HepG2 (cell line): Measurements from ENCODE around the gene RIPK3. TPM values are rescaled to one million over a fixed set of nuclear protein-coding genes. Genes with fewer than 3 reads are reported as not detected.

ENCODE experiments used
- ATAC-seq: fragments of 200-7000 bp; cut with Tn5 transposase; 3 replicates; pipeline ENCODE4 v1.9.1; 2020; ENCODE audit warnings: mild to moderate bottlenecking, moderate library complexity
- BruUV-seq: library from RNA; stranded (reverse); fragments of 400-500 nt; replicated peaks from 2 replicates; lab custom pipeline; 2021; lab: Mats Ljungman, UMichigan
- CTCF ChIA-PET: fragments of 300-600 bp; formaldehyde crosslinking; extraction: SDS; loops from one replicate; lab custom pipeline; 2021; ENCODE audit warnings: low total read pairs, inconsistent platforms, low intra/inter-chr PET ratio; lab: Yijun Ruan, JAX
- POLR2A ChIA-PET: fragments of 350-600 bp; sonication (Branson Sonifier 250); formaldehyde crosslinking; loops from one replicate; lab custom pipeline; 2020; ENCODE audit warnings: antibody characterized with exemption, inconsistent platforms; lab: Yijun Ruan, JAX
- DNase-seq: peaks from one replicate; pipeline ENCODE4 v3.0.0-alpha.2; 2015; ENCODE audit warnings: low spot score
- FAIRE-seq: peaks from 3 replicates; lab custom pipeline; 2011; peaks lifted over from hg19 to GRCh38; lab: Jason Lieb, UNC
- H2AFZ ChIP-seq: one replicate; pipeline ENCODE4 v1.6.1; 2011; ENCODE audit warnings: low read length, inconsistent platforms
- H3K27ac ChIP-seq: fragments of 300-600 bp; 3 replicates; pipeline ENCODE4 v1.8.0; 2011; ENCODE audit warnings: mixed run types, mild to moderate bottlenecking, mixed read lengths, low read length, inconsistent platforms; ENCODE audit not compliant: insufficient read depth; ENCODE audit errors: extremely low read length
- H3K27me3 ChIP-seq, 2 experiments: fragments of 200-600 bp in 1 of 2; 2 replicates in 1 of 2; 3 replicates in 1 of 2; pipeline versions ENCODE4 v1.6.0 to v1.8.0; 2011; ENCODE audit warnings: low read length in 2 of 2, mild to moderate bottlenecking in 2 of 2, moderate library complexity in 2 of 2, inconsistent platforms in 1 of 2; ENCODE audit not compliant: insufficient read depth in 2 of 2, control insufficient read depth in 1 of 2
- H3K36me3 ChIP-seq, 2 experiments: fragments of 200-600 bp in 1 of 2; replicated peaks in 1 of 2; 2 replicates in 1 of 2; 3 replicates in 1 of 2; pipeline versions ENCODE4 v1.5.1 to v1.8.0; 2011; ENCODE audit warnings: low read length in 2 of 2, inconsistent platforms in 1 of 2; ENCODE audit not compliant: insufficient read depth in 2 of 2, control insufficient read depth in 1 of 2
- H3K4me1 ChIP-seq: 2 replicates; pipeline ENCODE4 v1.5.1; 2012; ENCODE audit warnings: low read length, inconsistent platforms; ENCODE audit not compliant: insufficient read depth
- H3K4me2 ChIP-seq: 2 replicates; pipeline ENCODE4 v1.6.0; 2011; ENCODE audit warnings: low read depth, low read length, inconsistent platforms
- H3K4me3 ChIP-seq, 3 experiments: fragments of 200-600 bp in 1 of 3; sonication (generic), shearing (Covaris generic) in 1 of 3; replicated peaks in 1 of 3; 2 replicates each; pipeline ENCODE4 v1.5.1; 2011 to 2016; ENCODE audit warnings: low read length in 3 of 3, inconsistent platforms in 2 of 3, low read depth in 2 of 3, mild to moderate bottlenecking in 2 of 3, control low read depth in 1 of 3, mixed read lengths in 1 of 3; ENCODE audit not compliant: insufficient read depth in 1 of 3
- H3K79me2 ChIP-seq: one replicate; pipeline ENCODE4 v1.6.1; 2011; ENCODE audit warnings: low read length, inconsistent platforms; ENCODE audit not compliant: insufficient read depth
- H3K9ac ChIP-seq: 2 replicates; pipeline ENCODE4 v1.6.0; 2011; ENCODE audit warnings: mild to moderate bottlenecking, low read depth, low read length, inconsistent platforms; ENCODE audit not compliant: insufficient read depth
- H3K9me3 ChIP-seq: 2 replicates; pipeline ENCODE4 v1.5.1; 2012; ENCODE audit warnings: mild to moderate bottlenecking, low read length
- H4K20me1 ChIP-seq: 2 replicates; pipeline ENCODE4 v1.6.0; 2011; ENCODE audit warnings: inconsistent platforms, mild to moderate bottlenecking, low read length, moderate library complexity; ENCODE audit not compliant: insufficient read depth
- ATAD3A ChIP-seq: sonication (generic); formaldehyde crosslinking; IDR thresholded peaks from 2 replicates; pipeline ENCODE4 v1.4.0; 2020; ENCODE audit warnings: missing genetic modification reagents
- CCDC6 ChIP-seq: sonication (generic); formaldehyde crosslinking; IDR thresholded peaks from 2 replicates; pipeline ENCODE4 v1.8.1; 2022; ENCODE audit warnings: mild to moderate bottlenecking, missing genetic modification reagents, moderate library complexity
- DMAP1 ChIP-seq: IDR thresholded peaks from 2 replicates; pipeline ENCODE4 v1.6.1; 2016
- FOXM1 ChIP-seq: sonication (generic); formaldehyde crosslinking; IDR thresholded peaks from 2 replicates; pipeline ENCODE4 v1.5.0; 2020; ENCODE audit warnings: missing genetic modification reagents
- HNF1A ChIP-seq, 2 experiments: sonication (generic) in 1 of 2; formaldehyde crosslinking in 1 of 2; IDR thresholded peaks; 2 replicates each; pipeline versions ENCODE4 v1.4.0 to v1.6.1; 2016 to 2020; ENCODE audit warnings: borderline replicate concordance in 1 of 2, low read depth in 1 of 2, mild to moderate bottlenecking in 1 of 2, missing genetic modification reagents in 1 of 2
- SIN3A ChIP-seq: IDR thresholded peaks from 2 replicates; pipeline ENCODE4 v1.6.1; 2011; ENCODE audit warnings: low read depth, mild to moderate bottlenecking, control low read depth, low read length, borderline replicate concordance
- U2AF1 ChIP-seq: fragments of 200-400 bp; formaldehyde crosslinking; optimal IDR thresholded peaks from 2 replicates; pipeline ENCODE3; 2017; ENCODE audit warnings: mild to moderate bottlenecking, low read depth, low read length
- ZBTB33 ChIP-seq: sonication (generic); formaldehyde crosslinking; IDR thresholded peaks from 2 replicates; pipeline ENCODE4 v1.4.0; 2020; ENCODE audit warnings: missing genetic modification reagents
- ZNF431 ChIP-seq: sonication (generic); formaldehyde crosslinking; IDR thresholded peaks from 2 replicates; pipeline ENCODE4 v1.9.0; 2022; ENCODE audit warnings: missing genetic modification reagents, low read depth, mild to moderate bottlenecking, borderline replicate concordance
- ZNF446 ChIP-seq: sonication (generic); formaldehyde crosslinking; IDR thresholded peaks from 2 replicates; pipeline ENCODE4 v1.5.0; 2020; ENCODE audit warnings: mild to moderate bottlenecking, missing genetic modification reagents
- ZNF883 ChIP-seq: sonication (generic); formaldehyde crosslinking; IDR thresholded peaks from 2 replicates; pipeline ENCODE4 v1.5.1; 2020; ENCODE audit warnings: mild to moderate bottlenecking, missing genetic modification reagents; ENCODE audit errors: not compliant biosample characterization
- WGBS: methylation state at CpG from one replicate; pipeline ENCODE4 v1.1.6; 2017; ENCODE audit warnings: low lambda C conversion rate; 5-methylcytosine and 5-hydroxymethylcytosine counted together
- in situ Hi-C: cut with HindIII; loops from 2 replicates; pipeline ENCODE4 v1.10.0; 2017; ENCODE audit warnings: low pct_unique_long_range_greater_than_20kb; ENCODE audit not compliant: extremely low pct_ligation_motif_present
- intact Hi-C: fragments of 100-400 bp; cut with micrococcal nuclease; formaldehyde crosslinking; loops from one replicate; pipeline ENCODE4 v1.10.0; 2022; ENCODE audit not compliant: unreplicated experiment
- polyA plus RNA-seq, 8 experiments: library from polyadenylated mRNA; depleted of rRNA in 3 of 8; stranded (reverse) in 7 of 8; unstranded in 1 of 8; fragments of >200 nt; fragmentation: Illumina TruSeq in 4 of 8; extraction: Trizol in 4 of 8; gene quantifications; 2 replicates each; pipeline versions ENCODE4 v1.2.1 to v1.2.3, GENCODE V29; 2011 to 2016; ENCODE audit warnings: low read depth in 4 of 8, missing spikeins in 1 of 8, mixed read lengths in 1 of 8; ENCODE audit not compliant: insufficient read depth in 1 of 8
- total RNA-seq, 5 experiments: library from RNA; depleted of rRNA; stranded (reverse); fragments of >200 nt; fragmentation: Illumina TruSeq; extraction: Trizol; gene quantifications; 2 replicates each; pipeline ENCODE4 v1.2.3, GENCODE V29; 2016; ENCODE audit warnings: low read depth in 1 of 5
- TF ChIP-seq, protein P1 (sequence below): sonication (generic); formaldehyde crosslinking; IDR thresholded peaks from 2 replicates; pipeline ENCODE4 v1.5.0; 2020; ENCODE audit warnings: missing genetic modification reagents
- TF ChIP-seq, protein P2 (sequence below): sonication (generic); formaldehyde crosslinking; IDR thresholded peaks from 2 replicates; pipeline ENCODE4 v1.8.0; 2022; ENCODE audit warnings: missing genetic modification reagents, low read depth, mild to moderate bottlenecking, borderline replicate concordance

The RIPK3 gene
- total and polyA plus RNA-seq, 2 of the 13 experiments (the other 11 are each of a cell fraction or from before 2014, with no cell fraction given), result not detected

GRCh38 chr14:24297190-24297964 lies 42.4 kb downstream of the RIPK3 start:
- Histone ChIP-seq H3K4me3 (no peak overlapping the region; a peak in 1 of 6 replicates), H3K4me1 (peaks cover 45% of the 10 kb centered on the region), H3K27me3 (no peaks in the 10 kb centered on the region; a peak in 1 of 5 replicates), H3K4me2 (peak overlapping the region; percentile 34), H2AFZ (no peak overlapping the region), H3K9me3 (no peaks in the 10 kb centered on the region), H3K79me2 (peaks cover 39% of the 10 kb centered on the region), H4K20me1 (0 out of 2 replicates have a peak, but pooled peaks cover 4% of the 10 kb centered on the region), H3K9ac (no peak overlapping the region), H3K27ac (peak overlapping the region; percentile 5), H3K36me3 (peaks cover 30 to 48% of the 10 kb centered on the region in 2 experiments)
- in situ Hi-C loops (loop anchor here (5.0 kb wide), 1 partner anchor 55 kb away; the partner anchor contains the start of gene TINF2), intact Hi-C loops (loop anchor here (1.0 to 10.0 kb wide), 7 partner anchors 26 to 993 kb away; partner anchors contain the start of genes BCL2L2, MDP1, PPP1R3E and RABGGTA)
- WGBS, result 57% methylated on average over 5 of the region's 5 CpGs
- POLR2A ChIA-PET, result interaction anchor here (0.7 to 24.7 kb wide), 17 partner anchors 7 to 239 kb away, joined by 3 to 850 read pairs (median 11); partner anchors contain the start of genes CHMP4A, CIDEB, DCAF11 and EMC9
- DNase-seq (peak; percentile 87), FAIRE-seq (peak; percentile 60), ATAC-seq (peak; percentile 43)
- CTCF ChIA-PET, result interaction anchor here (1.0 to 5.7 kb wide), 15 partner anchors 9 to 283 kb away, joined by 3 to 217 read pairs (median 7); partner anchors contain the start of genes CHMP4A, CIDEB, IRF9 and LTB4R2
- no TSS peak for BruUV-seq
- TF ChIP-seq, protein P1, sequence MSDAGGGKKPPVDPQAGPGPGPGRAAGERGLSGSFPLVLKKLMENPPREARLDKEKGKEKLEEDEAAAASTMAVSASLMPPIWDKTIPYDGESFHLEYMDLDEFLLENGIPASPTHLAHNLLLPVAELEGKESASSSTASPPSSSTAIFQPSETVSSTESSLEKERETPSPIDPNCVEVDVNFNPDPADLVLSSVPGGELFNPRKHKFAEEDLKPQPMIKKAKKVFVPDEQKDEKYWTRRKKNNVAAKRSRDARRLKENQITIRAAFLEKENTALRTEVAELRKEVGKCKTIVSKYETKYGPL (CRISPR knock-in tag), result no peak
- TF ChIP-seq ZBTB33 (CRISPR knock-in tag), result no peak
- TF ChIP-seq ZNF883 (CRISPR knock-in tag), result peak; percentile 46
- no peak for TF ChIP-seq ATAD3A (CRISPR knock-in tag)
- no peak for TF ChIP-seq HNF1A (IDR thresholded peaks at IDR 0.05; ENCODE audit: low read depth)
- TF ChIP-seq HNF1A (CRISPR knock-in tag; IDR thresholded peaks at IDR 0.05; ENCODE audit: borderline replicate concordance), result no peak
- TF ChIP-seq ZNF446 (CRISPR knock-in tag), result no peak
- no peak for TF ChIP-seq CCDC6
- TF ChIP-seq ZNF431 (CRISPR knock-in tag), result no peak
- no peak for TF ChIP-seq FOXM1 (CRISPR knock-in tag)
- TF ChIP-seq, protein P2, sequence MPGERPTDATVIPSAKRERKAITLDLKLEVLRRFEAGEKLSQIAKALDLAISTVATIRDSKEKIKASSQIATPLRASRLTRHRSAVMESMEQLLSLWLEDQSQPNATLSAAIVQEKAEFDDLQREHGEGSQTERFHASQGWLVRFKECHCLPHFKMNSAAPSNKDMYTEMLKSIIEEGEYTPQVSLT, result no peak
- TF ChIP-seq DMAP1 (CRISPR knock-in tag), result no peak
- no peak for TF ChIP-seq U2AF1
- TF ChIP-seq SIN3A, result no peak
